Measurements from ENCODE around the gene MUC5B.

MUC5B gene

DNA sequence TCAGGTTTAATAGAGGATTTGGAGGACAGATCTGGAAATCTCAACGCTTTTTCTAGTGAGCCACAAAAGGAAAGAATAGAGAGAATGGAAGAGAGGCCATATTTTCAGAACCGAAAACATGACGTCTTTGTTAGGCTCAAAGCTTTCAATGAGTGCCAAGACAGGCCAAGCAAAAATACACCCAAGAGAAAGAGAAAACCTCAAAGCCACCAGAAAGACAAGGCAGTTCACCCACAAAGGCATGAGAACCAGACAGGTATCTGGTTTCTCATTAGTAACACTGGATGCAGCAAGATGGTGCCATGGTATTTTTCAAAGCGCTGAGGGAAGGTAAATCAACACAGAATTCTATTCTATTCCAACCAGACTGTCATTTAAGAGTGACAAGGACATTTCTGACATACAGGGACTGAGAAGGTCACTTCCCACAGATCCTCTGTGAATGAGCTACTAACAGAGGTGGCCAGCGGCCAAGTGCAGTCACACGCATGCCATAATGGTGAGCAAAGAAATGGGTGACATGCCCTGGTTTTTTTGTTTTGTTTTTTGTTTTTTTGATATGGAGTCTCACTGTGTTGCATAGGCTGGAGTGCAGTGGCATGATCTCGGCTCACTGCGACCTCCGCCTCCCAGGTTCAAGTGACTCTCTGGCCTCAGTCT is 44.7 kb downstream of the MUC5B start:
- DNase-seq (ENCODE audit: low spot score): peak; percentile 32

DNA sequence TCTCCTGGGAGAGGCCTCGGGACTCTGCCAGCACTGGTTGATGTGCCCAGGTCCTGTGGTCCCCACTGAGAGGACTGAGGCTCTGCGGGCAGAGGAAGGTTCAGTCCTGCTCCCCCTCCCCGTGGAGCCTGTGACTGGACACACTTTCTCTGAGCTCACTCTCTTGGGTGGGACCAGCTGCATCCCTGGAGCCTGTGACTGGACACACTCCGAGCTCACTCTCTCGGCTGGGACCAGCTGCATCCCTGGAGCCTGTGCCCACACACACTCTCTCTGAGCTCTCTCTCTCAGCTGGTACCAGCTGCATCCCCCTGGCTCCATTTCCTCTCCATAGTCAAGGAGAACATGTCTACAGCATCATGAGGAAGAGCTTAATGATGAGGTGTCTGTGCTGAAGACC is 47.1 kb downstream of the MUC5B start:
- no peak for DNase-seq (ENCODE audit: low spot score)

DNA sequence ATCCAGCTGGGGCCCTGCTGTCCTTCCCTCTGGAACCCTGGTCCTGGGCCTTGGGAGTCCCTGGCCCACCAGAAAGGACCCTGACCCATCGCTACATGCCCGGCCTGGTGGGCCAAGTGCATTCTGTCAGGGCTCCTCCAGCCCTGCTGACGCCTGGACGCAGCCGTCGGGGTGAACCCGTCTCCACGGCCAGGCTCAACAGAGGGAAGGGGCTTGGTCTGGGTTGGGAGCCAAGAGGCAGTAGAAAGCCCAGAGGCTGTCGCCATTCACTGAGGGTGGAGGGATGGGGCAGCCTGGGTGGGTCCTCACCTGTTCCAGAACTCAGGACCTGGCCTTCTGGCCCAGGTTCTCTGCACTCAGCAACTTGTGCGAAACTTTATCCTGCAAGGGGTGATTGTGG is 47.6 kb downstream of the MUC5B start:
- no peak for DNase-seq (ENCODE audit: low spot score)

GRCh38 chr11:1271002-1271401 is 48.1 kb downstream of the MUC5B start:
- DNase-seq (ENCODE audit: low spot score): no peak

- DNase-seq (ENCODE audit: low spot score): no peak
These were observed 48.5 kb downstream of the MUC5B start for GRCh38 chr11:1271406-1271805.

GRCh38 chr11:1271927-1272326 is 49.1 kb downstream of the MUC5B start:
- no peak for DNase-seq (ENCODE audit: low spot score)

GRCh38 chr11:1272531-1272930 is 49.7 kb downstream of the MUC5B start:
- no peak for DNase-seq (ENCODE audit: low spot score)

DNA sequence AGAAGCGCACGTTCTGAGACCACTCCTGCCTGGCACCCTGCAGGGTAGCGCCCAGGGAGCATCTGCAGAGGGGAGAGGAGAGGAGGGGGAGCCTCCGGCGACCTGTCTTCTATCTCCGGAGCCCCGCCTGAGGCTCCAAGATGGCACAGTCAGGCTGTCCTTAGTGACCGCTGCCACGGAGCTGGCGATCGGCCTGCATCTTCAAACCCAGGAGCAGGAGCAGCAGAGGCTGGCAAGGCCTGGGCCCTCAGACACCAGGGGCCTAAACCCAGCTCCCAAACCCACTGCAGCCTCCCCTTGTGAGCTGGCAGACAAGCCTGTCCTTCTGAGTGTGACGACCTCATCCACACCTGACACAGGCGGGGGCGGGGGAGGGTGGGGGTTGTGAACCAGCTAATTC is 51.6 kb downstream of the MUC5B start:
- no peak for DNase-seq (ENCODE audit: low spot score)

GRCh38 chr11:1275021-1275420 is 52.2 kb downstream of the MUC5B start:
- DNase-seq (ENCODE audit: low spot score): no peak

- no peak for DNase-seq (ENCODE audit: low spot score)
These were observed 53.4 kb downstream of the MUC5B start for GRCh38 chr11:1276041-1276790.

DNA sequence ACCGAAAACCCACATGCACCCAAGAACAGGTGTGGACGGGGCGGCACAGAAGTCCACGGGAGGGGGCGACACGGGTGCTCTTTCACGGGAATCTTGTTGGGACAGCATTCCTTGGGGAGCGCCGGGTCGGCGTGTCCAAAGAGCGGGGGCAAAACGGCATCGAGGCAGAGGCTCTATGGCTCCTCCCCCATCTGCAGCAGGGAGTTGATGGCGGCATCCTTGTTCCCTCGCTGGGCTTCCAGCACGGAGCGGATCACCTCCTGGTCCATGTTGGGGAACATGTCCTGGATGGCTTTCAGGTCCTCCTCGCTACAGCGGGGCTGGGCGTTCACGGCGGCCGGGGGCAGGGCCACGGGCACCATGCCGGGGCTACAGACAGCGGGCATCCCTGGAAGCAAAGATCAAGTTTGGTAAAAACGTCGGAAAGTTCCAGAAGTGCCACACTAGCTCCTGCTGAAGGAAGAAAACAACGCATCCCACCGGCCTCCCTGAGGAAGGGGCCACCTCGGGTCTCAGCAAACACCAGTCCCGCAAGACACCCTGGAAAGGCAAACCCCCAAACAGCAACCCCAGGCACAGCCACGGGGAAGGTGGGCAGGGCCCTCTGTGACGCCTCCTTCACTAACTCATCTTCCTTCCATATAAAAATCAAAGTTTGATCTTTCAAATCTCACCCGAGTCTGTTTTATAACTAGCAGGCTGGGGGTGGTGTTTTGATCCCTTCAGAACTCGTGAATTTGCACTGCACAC is 54.2 kb downstream of the MUC5B start:
- no peak for DNase-seq (ENCODE audit: low spot score)

GRCh38 chr11:1277936-1278512 is 55.2 kb downstream of the MUC5B start:
- DNase-seq (ENCODE audit: low spot score): no peak

- DNase-seq (ENCODE audit: low spot score): no peak
These were observed 56.2 kb downstream of the MUC5B start for GRCh38 chr11:1278766-1279673.

- DNase-seq (ENCODE audit: low spot score): no peak
These were observed 56.8 kb downstream of the MUC5B start for GRCh38 chr11:1279674-1280055.

DNA sequence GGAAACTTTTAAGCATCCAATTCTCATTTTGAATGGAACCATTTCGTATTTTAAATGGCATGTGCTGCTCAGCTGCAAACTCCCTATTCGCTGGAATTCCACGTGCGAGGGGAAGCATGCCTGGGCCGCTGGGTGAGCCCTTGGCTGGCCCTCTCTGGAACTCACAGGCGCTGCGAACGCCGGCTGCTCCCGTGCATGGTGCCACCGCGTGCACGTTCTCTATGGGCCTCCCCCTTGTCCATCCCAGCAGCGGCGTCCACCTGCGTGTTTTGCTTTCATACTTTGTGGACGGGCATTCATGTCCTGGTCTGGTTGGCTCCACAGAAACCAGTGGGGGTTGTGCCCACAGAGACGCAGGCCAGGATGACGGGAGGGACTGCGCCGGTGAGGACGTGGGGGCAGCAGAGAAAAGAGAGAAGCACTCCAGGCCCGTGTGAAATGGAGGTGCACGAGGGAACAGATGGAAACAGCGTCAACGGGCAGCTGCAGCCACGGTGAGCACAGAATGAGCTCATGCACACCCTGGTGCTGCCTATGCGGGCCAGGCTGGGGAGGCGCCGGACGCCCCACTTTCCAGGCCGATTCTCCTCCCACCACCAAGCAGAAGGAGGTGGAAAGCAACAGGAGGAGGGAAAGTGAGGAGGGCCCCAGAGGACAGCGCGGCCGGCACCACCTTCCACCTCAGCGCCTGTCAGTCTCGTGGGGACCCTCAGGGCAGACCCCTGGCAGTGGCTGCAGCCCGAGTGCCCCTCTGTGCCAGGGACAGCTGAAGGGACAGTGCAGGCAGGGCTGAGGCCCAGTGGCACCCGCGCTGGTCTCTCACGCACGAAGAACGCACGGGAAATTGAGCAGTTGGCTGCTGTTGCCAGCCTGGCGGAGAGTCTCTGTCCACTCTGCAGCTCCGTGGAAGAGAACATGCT is 57.5 kb downstream of the MUC5B start:
- DNase-seq (ENCODE audit: low spot score): no peak

DNA sequence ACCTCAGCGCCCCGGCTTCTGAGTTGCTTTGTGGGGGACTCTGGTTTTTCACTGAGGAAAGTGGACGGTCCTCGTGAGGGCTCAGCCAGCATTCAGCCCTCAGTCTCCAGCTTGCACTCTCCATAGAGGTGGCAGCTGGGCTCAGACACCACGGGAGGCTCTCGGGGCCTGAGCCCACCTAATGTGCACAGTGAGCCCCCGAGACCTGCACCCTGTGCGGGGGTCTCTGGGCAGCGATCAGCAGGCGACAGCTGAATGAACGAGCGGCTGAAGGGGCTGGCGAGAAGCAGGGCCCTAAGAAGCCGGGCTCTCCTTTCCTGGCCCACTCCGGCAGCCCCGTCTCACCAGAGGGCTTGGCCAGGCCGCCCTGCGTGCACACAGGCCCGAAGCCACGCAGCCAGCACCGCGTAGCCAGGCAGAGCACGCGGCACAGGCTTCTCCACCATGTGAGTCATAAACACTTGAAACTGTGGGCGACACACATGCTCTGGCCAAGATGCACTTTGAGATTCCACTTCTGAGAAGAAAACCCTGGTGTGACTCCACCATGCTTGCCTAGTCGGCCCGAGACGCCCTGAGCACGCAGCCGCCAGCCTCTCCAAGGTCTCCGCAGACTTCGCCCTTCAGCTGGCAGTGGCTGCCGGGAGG is 58.6 kb downstream of the MUC5B start:
- DNase-seq (ENCODE audit: low spot score): peak; percentile 39

DNA sequence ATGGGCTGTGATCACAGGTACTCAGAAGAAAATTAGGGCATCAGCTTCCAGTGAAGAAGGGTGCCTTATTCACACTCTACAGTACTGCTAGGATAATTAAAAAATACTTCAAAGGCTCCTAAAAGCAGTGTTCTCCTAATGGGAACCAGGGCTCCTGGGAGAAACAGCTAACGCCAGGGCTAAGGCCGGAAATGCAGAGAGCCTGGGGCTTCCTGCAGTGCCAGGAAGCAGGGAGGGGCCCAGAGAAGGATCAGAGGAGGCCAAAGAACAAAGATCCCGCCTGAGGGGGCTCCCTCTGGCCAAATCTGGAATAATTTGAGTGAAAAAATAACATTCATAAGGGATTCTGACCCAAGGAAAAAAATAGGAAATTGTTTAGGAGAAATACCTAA is 59.1 kb downstream of the MUC5B start:
- no peak for DNase-seq (ENCODE audit: low spot score)

DNA sequence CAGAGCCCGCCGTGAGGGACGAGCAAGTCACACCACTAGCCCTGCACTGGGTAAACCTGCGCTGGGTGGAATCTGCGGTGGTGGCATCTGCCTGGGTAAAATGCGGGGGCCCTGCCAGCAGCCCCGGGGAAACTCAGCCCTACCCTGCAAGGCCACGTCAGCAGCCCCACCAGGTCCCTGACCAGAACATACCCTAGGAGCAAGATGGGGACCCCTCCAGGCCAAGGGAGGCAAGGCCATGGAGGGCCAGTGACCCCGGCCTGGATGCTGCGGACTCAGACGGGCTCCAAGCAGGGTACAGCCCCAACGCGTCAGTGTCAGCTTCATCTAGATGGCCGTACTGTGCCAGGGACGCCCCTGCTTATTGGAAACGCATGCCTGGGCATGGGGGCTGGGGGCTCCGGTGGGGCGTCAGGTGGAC is 60.2 kb downstream of the MUC5B start:
- DNase-seq (ENCODE audit: low spot score): no peak

DNA sequence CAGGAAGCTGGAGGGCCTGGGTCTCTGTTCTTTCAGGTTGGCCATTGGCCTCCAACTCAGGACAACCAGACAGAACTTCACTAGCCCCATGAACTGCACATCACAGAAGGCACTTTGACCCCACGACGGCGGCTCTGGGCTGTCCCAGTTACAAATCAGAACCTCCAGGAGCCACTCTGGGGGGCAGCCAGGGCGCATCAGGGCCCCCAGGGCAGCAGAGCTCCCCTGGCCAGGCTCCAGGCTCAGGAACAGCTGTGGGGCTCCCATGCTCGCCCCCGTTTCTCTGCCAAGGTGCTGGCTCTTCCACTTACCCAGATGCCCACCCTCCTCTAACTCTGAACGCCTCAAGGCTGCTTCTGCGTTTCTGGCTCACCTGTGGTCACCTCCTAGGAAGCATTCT is 61.0 kb downstream of the MUC5B start:
- no peak for DNase-seq (ENCODE audit: low spot score)

DNA sequence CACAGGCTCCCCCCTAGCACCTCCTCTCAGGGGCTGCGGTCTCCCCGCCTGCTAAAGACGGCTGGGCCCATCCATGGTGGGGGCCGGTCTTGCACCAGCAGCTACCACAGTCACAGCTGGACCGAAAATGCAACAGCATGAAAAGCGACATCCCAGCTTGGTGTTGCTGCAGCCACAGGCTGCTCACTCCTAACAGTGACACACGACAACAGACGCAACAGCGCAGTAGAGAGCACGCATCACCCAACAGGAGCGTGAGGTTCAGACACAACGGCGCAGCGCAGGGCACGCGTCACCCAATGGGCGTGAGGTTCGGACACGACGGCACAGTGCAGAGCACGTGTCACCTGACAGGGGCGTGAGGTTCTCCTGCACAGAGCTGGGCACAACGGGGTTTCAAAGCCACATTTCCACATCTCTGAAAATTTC is 62.5 kb downstream of the MUC5B start:
- DNase-seq (ENCODE audit: low spot score): no peak
